Muscle of leg (tissue), 11 donors: ENCODE data around the gene TWNK. TPM values are rescaled to one million over a fixed set of nuclear protein-coding genes. Genes with fewer than 3 reads are reported as not detected.

Experiments used
- DNase-seq: peaks from one replicate; pipeline ENCODE4 v3.0.0; 2013
- H3K27ac ChIP-seq: one replicate; pipeline ENCODE4 v1.5.1; 2013; ENCODE audit warnings: mild to moderate bottlenecking, low read length, control low read depth
- H3K27me3 ChIP-seq: one replicate; pipeline ENCODE4 v1.6.1; 2013; ENCODE audit warnings: low read length; ENCODE audit not compliant: control insufficient read depth, insufficient read depth
- H3K36me3 ChIP-seq: one replicate; pipeline ENCODE4 v1.6.1; 2013; ENCODE audit warnings: low read length; ENCODE audit not compliant: control insufficient read depth, insufficient read depth
- H3K4me1 ChIP-seq: one replicate; pipeline ENCODE4 v1.6.1; 2013; ENCODE audit warnings: low read length; ENCODE audit not compliant: control insufficient read depth, insufficient read depth
- H3K4me3 ChIP-seq: one replicate; pipeline ENCODE4 v1.5.1; 2013; ENCODE audit warnings: low read length, control low read depth
- H3K9me3 ChIP-seq: replicated peaks from 2 replicates; pipeline ENCODE4 v1.6.1; 2013; ENCODE audit warnings: low read depth, low read length; ENCODE audit not compliant: control insufficient read depth
- WGBS: methylation state at CpG from one replicate; pipeline ENCODE4 v1.1.5; 2013; ENCODE audit warnings: missing lambda C conversion rate; ENCODE audit not compliant: insufficient coverage; 5-methylcytosine and 5-hydroxymethylcytosine counted together
- polyA plus RNA-seq, 8 donors: library from polyadenylated mRNA; unstranded; fragments of 120-200 nt; gene quantifications; one replicate each; pipeline versions ENCODE4 v1.2.1 to v1.2.3, GENCODE V29; 2013; ENCODE audit warnings: inconsistent platforms in 1 of 8, low replicate concordance in 1 of 8; ENCODE audit not compliant: insufficient read length in 8 of 8, insufficient read depth in 1 of 8
- total RNA-seq: library from RNA; stranded (reverse); fragments of 120-200 nt; gene quantifications from one replicate; pipeline ENCODE4 v1.2.4, GENCODE V29; 2013

Gene TWNK
- total and polyA plus RNA-seq, 9 donors, result 5.9 to 12.0 (median 9.6) TPM

GRCh38 chr10:100996678-100997359 is 9.5 kb downstream of the TWNK start:
- H3K27me3 ChIP-seq, result no peaks in the 10 kb centered on the region
- H3K36me3 ChIP-seq, result peaks cover 18% of the 10 kb centered on the region
- 3% methylated on average over 40 of the region's 46 CpGs for WGBS
- no peaks in the 10 kb centered on the region for H3K9me3 ChIP-seq
- peaks cover 44% of the 10 kb centered on the region for H3K4me1 ChIP-seq
- H3K27ac ChIP-seq, result peak overlapping the region; percentile 99
- H3K4me3 ChIP-seq, result peak overlapping the region; percentile 77
- DNase-seq, result peak; percentile 29

- Histone ChIP-seq H3K27ac (peak overlapping the region; percentile 99), H3K27me3 (no peaks in the 10 kb centered on the region), H3K36me3 (peaks cover 24% of the 10 kb centered on the region), H3K4me1 (peaks cover 52% of the 10 kb centered on the region), H3K4me3 (peak overlapping the region; percentile 77), H3K9me3 (no peaks in the 10 kb centered on the region)
- WGBS, result under 1% methylated on average over 63 of the region's 66 CpGs
- peak; percentile 59 for DNase-seq
Measured at GRCh38 chr10:100997360-100998182, 10.2 kb downstream of the TWNK start.

GRCh38 chr10:100998183-100998990 is 11.0 kb downstream of the TWNK start:
- 6% methylated on average over 20 of the region's 25 CpGs for WGBS
- H3K4me1 ChIP-seq, result peaks cover 59% of the 10 kb centered on the region

GRCh38 chr10:100998991-100999741 is 11.8 kb downstream of the TWNK start:
- Histone ChIP-seq H3K4me3 (peak overlapping the region; percentile 77), H3K27ac (peak overlapping the region; percentile 99), H3K9me3 (no peaks in the 10 kb centered on the region), H3K4me1 (peaks cover 67% of the 10 kb centered on the region), H3K27me3 (no peaks in the 10 kb centered on the region), H3K36me3 (peaks cover 27% of the 10 kb centered on the region)
- DNase-seq, result peak; percentile 95
- under 1% methylated on average over 77 of the region's 83 CpGs for WGBS

More at GRCh38 chr10:100998183-100998990, 11.0 kb downstream of the TWNK start:
- H3K27ac ChIP-seq, result peak overlapping the region; percentile 99
- peak overlapping the region; percentile 77 for H3K4me3 ChIP-seq
- no peaks in the 10 kb centered on the region for H3K27me3 ChIP-seq
- peak; percentile 95 for DNase-seq
- H3K9me3 ChIP-seq, result no peaks in the 10 kb centered on the region
- H3K36me3 ChIP-seq, result peaks cover 26% of the 10 kb centered on the region

- Histone ChIP-seq H3K9me3 (no peaks in the 10 kb centered on the region), H3K36me3 (peaks cover 28% of the 10 kb centered on the region), H3K4me3 (peak within 1 kb of the TSS; percentile 77), H3K4me1 (peaks cover 65% of the 10 kb centered on the region), H3K27me3 (no peaks in the 10 kb centered on the region), H3K27ac (peak within 1 kb of the TSS; percentile 99)
- WGBS, result under 1% methylated on average over 40 of the region's 44 CpGs
- peak; percentile 60 for DNase-seq
Measured at GRCh38 chr10:100999742-101000126, 12.4 kb downstream of the TWNK start, which contains the start of gene LZTS2. Gene LZTS2 (plus strand): TSS chr10:100999808. CDS start chr10:101002539, 2,731 bp downstream.

- WGBS, result 1% methylated on average over 7 of the region's 19 CpGs
- Histone ChIP-seq H3K4me3 (peak overlapping the region; percentile 67), H3K4me1 (peaks cover 70% of the 10 kb centered on the region), H3K27ac (peak overlapping the region; percentile 98), H3K9me3 (no peaks in the 10 kb centered on the region), H3K27me3 (no peaks in the 10 kb centered on the region), H3K36me3 (peaks cover 33% of the 10 kb centered on the region)
- peak; percentile 66 for DNase-seq
Measured at GRCh38 chr10:101000127-101000914, 13.0 kb downstream of the TWNK start.

- Histone ChIP-seq H3K4me3 (peak overlapping the region; percentile 67), H3K4me1 (peaks cover 77% of the 10 kb centered on the region), H3K27me3 (no peaks in the 10 kb centered on the region), H3K36me3 (peaks cover 40% of the 10 kb centered on the region), H3K9me3 (no peaks in the 10 kb centered on the region), H3K27ac (peak overlapping the region; percentile 98)
- DNase-seq, result peak; percentile 98
- 9% methylated on average over 8 of the region's 12 CpGs for WGBS
Measured at GRCh38 chr10:101000915-101001658, 13.7 kb downstream of the TWNK start.

- peak overlapping the region; percentile 98 for H3K27ac ChIP-seq
- peaks cover 78% of the 10 kb centered on the region for H3K4me1 ChIP-seq
- no peaks in the 10 kb centered on the region for H3K27me3 ChIP-seq
- no peak for DNase-seq
- no peaks in the 10 kb centered on the region for H3K9me3 ChIP-seq
- peaks cover 46% of the 10 kb centered on the region for H3K36me3 ChIP-seq
- WGBS, result 21% methylated on average over 4 of the region's 5 CpGs
- peak overlapping the region; percentile 67 for H3K4me3 ChIP-seq
Measured at GRCh38 chr10:101001659-101002035, 14.3 kb downstream of the TWNK start.
